GM12864 (cell line): Measurements from ENCODE around the gene ANO1.

Experiments used
- DNase-seq: peaks from one replicate; pipeline ENCODE4 v3.0.0-alpha.2; 2011; ENCODE audit warnings: low read depth
- H3K4me3 ChIP-seq: 2 replicates; pipeline ENCODE4 v1.5.1; 2011; ENCODE audit warnings: mild to moderate bottlenecking, low read depth, low read length, control low read depth
- CTCF ChIP-seq: IDR thresholded peaks from 2 replicates; pipeline ENCODE4 v1.5.1; 2011; ENCODE audit warnings: low read depth, mild to moderate bottlenecking, moderate library complexity, low read length, control low read depth, inconsistent platforms; ENCODE audit errors: missing control alignments

ANO1 gene

GRCh38 chr11:70140711-70141485, 62.8 kb downstream of the ANO1 start:
- no peak for TF ChIP-seq CTCF
- no peak for DNase-seq
- H3K4me3 ChIP-seq, result no peak overlapping the region

- TF ChIP-seq CTCF, result no peak
- H3K4me3 ChIP-seq, result no peak overlapping the region
Observed at GRCh38 chr11:70141486-70142220, 63.5 kb downstream of the ANO1 start.

GRCh38 chr11:70142221-70142875, 64.2 kb downstream of the ANO1 start:
- TF ChIP-seq CTCF, result no peak
- DNase-seq, result no peak
- no peak overlapping the region for H3K4me3 ChIP-seq

More at GRCh38 chr11:70141486-70142220, 63.5 kb downstream of the ANO1 start:
- DNase-seq, result no peak

GRCh38 chr11:70144262-70144661, 66.1 kb downstream of the ANO1 start:
- DNase-seq, result no peak
- H3K4me3 ChIP-seq, result no peak overlapping the region
- no peak for TF ChIP-seq CTCF

GRCh38 chr11:70145071-70145470, 67.0 kb downstream of the ANO1 start:
- no peak for DNase-seq
- no peak for TF ChIP-seq CTCF
- H3K4me3 ChIP-seq, result no peak overlapping the region

GRCh38 chr11:70145841-70146240, 67.7 kb downstream of the ANO1 start:
- no peak for TF ChIP-seq CTCF
- no peak overlapping the region for H3K4me3 ChIP-seq
- no peak for DNase-seq
